Spleen (tissue), 11 donors: ENCODE results near the gene CELA2A. TPM values are rescaled to one million over a fixed set of nuclear protein-coding genes. Genes with fewer than 3 reads are reported as not detected.
"Not testable (repeated sequence)": the region's sequence is repeated elsewhere in the genome, so short reads cannot be mapped to it uniquely, and the experiment has no call there.

ENCODE experiments used
- DNase-seq: peaks from one replicate; pipeline ENCODE4 v3.0.0-alpha.2; 2020
- H3K27ac ChIP-seq, 8 donors: fragments of 200-600 bp; sonication (generic) in 7 of 8; 1 replicate in 4 of 8; 2 replicates in 4 of 8; pipeline versions ENCODE4 v1.5.0 to v1.8.0; 2016 to 2021; ENCODE audit warnings: inconsistent platforms in 4 of 8, mild to moderate bottlenecking in 4 of 8, moderate library complexity in 1 of 8
- H3K27me3 ChIP-seq, 7 donors: fragments of 200-600 bp; sonication (generic) in 6 of 7; replicated peaks in 1 of 7; 1 replicate in 4 of 7; 2 replicates in 3 of 7; pipeline versions ENCODE4 v1.5.0 to v1.8.0; 2016 to 2021; ENCODE audit warnings: inconsistent platforms in 3 of 7, mild to moderate bottlenecking in 1 of 7
- H3K36me3 ChIP-seq, 6 donors: fragments of 200-600 bp; sonication (generic) in 5 of 6; 1 replicate in 4 of 6; 2 replicates in 2 of 6; pipeline versions ENCODE4 v1.5.0 to v1.8.0; 2016 to 2021; ENCODE audit warnings: inconsistent platforms in 2 of 6
- H3K4me1 ChIP-seq, 6 donors: fragments of 200-600 bp; sonication (generic) in 5 of 6; 1 replicate in 3 of 6; 2 replicates in 3 of 6; pipeline versions ENCODE4 v1.5.0 to v1.8.0; 2016 to 2021; ENCODE audit warnings: inconsistent platforms in 3 of 6
- H3K4me3 ChIP-seq, 8 donors: fragments of 200-600 bp; sonication (generic) in 7 of 8; 1 replicate in 4 of 8; 2 replicates in 4 of 8; pipeline versions ENCODE4 v1.5.0 to v1.8.0; 2016 to 2021; ENCODE audit warnings: inconsistent platforms in 4 of 8, mild to moderate bottlenecking in 4 of 8, moderate library complexity in 2 of 8
- H3K9me3 ChIP-seq, 8 donors: fragments of 200-600 bp; sonication (generic) in 7 of 8; 1 replicate in 4 of 8; 2 replicates in 4 of 8; pipeline versions ENCODE4 v1.5.0 to v1.8.0; 2016 to 2021; ENCODE audit warnings: inconsistent platforms in 4 of 8
- CTCF ChIP-seq, 11 experiments: fragments of 200-600 bp in 7 of 11; fragments of 450-650 bp in 4 of 11; sonication (generic) in 4 of 11; IDR thresholded peaks in 8 of 11; conservative IDR thresholded peaks in 3 of 11; 1 replicate in 7 of 11; 2 replicates in 4 of 11; pipeline versions ENCODE4 v1.4.0 to v1.8.0; 2016 to 2021; ENCODE audit warnings: antibody characterized with exemption in 11 of 11, inconsistent platforms in 4 of 11, mild to moderate bottlenecking in 1 of 11
- POLR2A ChIP-seq, 3 donors: fragments of 450-650 bp; IDR thresholded peaks; one replicate each; pipeline ENCODE4 v1.5.1; 2017; ENCODE audit warnings: antibody characterized with exemption in 3 of 3, mild to moderate bottlenecking in 1 of 3
- POLR2AphosphoS5 ChIP-seq, 3 donors: sonication (generic); formaldehyde crosslinking; IDR thresholded peaks; one replicate each; pipeline ENCODE4 v1.5.1; 2017; ENCODE audit warnings: antibody characterized with exemption in 3 of 3
- WGBS, 5 donors: extraction: QIAGEN DNeasy Blood & Tissue Kit in 3 of 5; methylation state at CpG; one replicate each; pipeline versions ENCODE4 v1.1.5 to v1.1.7; 2013 to 2018; 5-methylcytosine and 5-hydroxymethylcytosine counted together
- intact Hi-C: fragments of 100-400 bp; cut with DNase I; formaldehyde crosslinking; loops from one replicate; pipeline ENCODE4 v1.15.0; 2023; ENCODE audit warnings: low total_unique reads
- polyA plus RNA-seq, 3 donors: library from polyadenylated mRNA; stranded (reverse); fragments of 200-250 nt; gene quantifications; one replicate each; pipeline ENCODE4 v1.2.1, GENCODE V29; 2013
- total RNA-seq, 7 donors: library from RNA; depleted of rRNA in 3 of 7; stranded (reverse); fragments of >200 nt in 3 of 7; fragmentation: NEBNext Ultra II Directional in 4 of 7; extraction: Animal tissue kit (Norgen Biotek cat#: 25700) in 4 of 7; gene quantifications; one replicate each; pipeline versions ENCODE4 v1.1.0 to v1.2.1, GENCODE V29; 2016 to 2021
- donor health status: healthy with polysubstance abuse.
- donor health status: DM: no; HTN: no; CAD: no; lungs with moderate emphysema.
- donor health status: DM: no; HTN: no; CAD: no.
- donor health status: Bipolar disorder and iron deficiency.
- donor health status: healthy.
- donor health status: DM: no; HTN: no; CAD: no.
- donor health status: DM: yes; HTN: yes; CAD: no.

Gene CELA2A
- total and polyA plus RNA-seq, 10 donors: 0.09 to 0.79 (median 0.30) TPM; not detected in 4

- intact Hi-C loops: no loop called here
- Histone ChIP-seq H3K4me1 (no peaks in the 10 kb centered on the region), H3K27ac (no peak overlapping the region), H3K27me3 (no peaks in the 10 kb centered on the region), H3K9me3 (no peaks in the 10 kb centered on the region), H3K4me3 (no peak overlapping the region), H3K36me3 (peaks cover 0 to 6% (median 0%) of the 10 kb centered on the region in 6 donors)
- TF ChIP-seq CTCF (IDR thresholded peaks at IDR 0.05 in 8 of 11, conservative IDR thresholded peaks at IDR 0.05 in 3 of 11): no peak
- no peak for TF ChIP-seq POLR2A (IDR thresholded peaks at IDR 0.05)
- no peak for TF ChIP-seq POLR2AphosphoS5 (IDR thresholded peaks at IDR 0.05)
- no peak for DNase-seq
- 85 to 91% (median 89%) methylated on average over 11 of the region's 11 CpGs for WGBS, 5 donors
These were observed 23.3 kb downstream of the CELA2A start for GRCh38 chr1:15479654-15480347.

- H3K27ac ChIP-seq, DNase-seq, H3K4me1 ChIP-seq, H3K4me3 ChIP-seq, intact Hi-C loops, H3K9me3 ChIP-seq, H3K27me3 ChIP-seq: not testable (repeated sequence)
- WGBS, 5 donors: 77 to 96% (median 85%) methylated on average over 6 of the region's 6 CpGs
- H3K36me3 ChIP-seq: peaks cover 0 to 27% (median 0%) of the 10 kb centered on the region in 6 donors
These were observed 25.9 kb downstream of the CELA2A start for GRCh38 chr1:15482455-15482854.

- H3K27ac ChIP-seq, H3K4me1 ChIP-seq, DNase-seq, H3K27me3 ChIP-seq, H3K9me3 ChIP-seq, H3K4me3 ChIP-seq, intact Hi-C loops: not testable (repeated sequence)
- H3K36me3 ChIP-seq: peaks cover 0 to 27% (median 0%) of the 10 kb centered on the region in 6 donors
- WGBS, 5 donors: 78 to 95% (median 91%) methylated on average over 7 to 14 of the region's 16 CpGs
These were observed 26.5 kb downstream of the CELA2A start for GRCh38 chr1:15482983-15483543.

- TF ChIP-seq POLR2A (IDR thresholded peaks at IDR 0.05) (no peak), POLR2AphosphoS5 (IDR thresholded peaks at IDR 0.05) (no peak), CTCF (IDR thresholded peaks at IDR 0.05 in 8 of 11, conservative IDR thresholded peaks at IDR 0.05 in 3 of 11) (no peak)
- intact Hi-C loops: no loop called here
- H3K4me1 ChIP-seq: no peaks in the 10 kb centered on the region
- H3K27ac ChIP-seq: no peak overlapping the region
- no peak for DNase-seq
- whole genome bisulfite sequencing, 5 donors: 85 to 94% (median 92%) methylated on average over 2 of the region's 2 CpGs
- H3K27me3 ChIP-seq: no peaks in the 10 kb centered on the region
- H3K36me3 ChIP-seq: peaks cover 0 to 27% (median 0%) of the 10 kb centered on the region in 6 donors
- H3K4me3 ChIP-seq: no peak overlapping the region
- H3K9me3 ChIP-seq: no peaks in the 10 kb centered on the region
These were observed 27.4 kb downstream of the CELA2A start for GRCh38 chr1:15483971-15484370.

GRCh38 chr1:15484443-15484842 lies 27.9 kb downstream of the CELA2A start:
- 84 to 95% (median 90%) methylated on average over 6 of the region's 6 CpGs for WGBS, 5 donors
- H3K4me1 ChIP-seq, H3K4me3 ChIP-seq, intact Hi-C loops, H3K27ac ChIP-seq, DNase-seq, H3K27me3 ChIP-seq, H3K9me3 ChIP-seq: not testable (repeated sequence)
- peaks cover 0 to 27% (median 0%) of the 10 kb centered on the region in 6 donors for H3K36me3 ChIP-seq
